ENCODE data around the gene CD9.

CD9 gene

DNA sequence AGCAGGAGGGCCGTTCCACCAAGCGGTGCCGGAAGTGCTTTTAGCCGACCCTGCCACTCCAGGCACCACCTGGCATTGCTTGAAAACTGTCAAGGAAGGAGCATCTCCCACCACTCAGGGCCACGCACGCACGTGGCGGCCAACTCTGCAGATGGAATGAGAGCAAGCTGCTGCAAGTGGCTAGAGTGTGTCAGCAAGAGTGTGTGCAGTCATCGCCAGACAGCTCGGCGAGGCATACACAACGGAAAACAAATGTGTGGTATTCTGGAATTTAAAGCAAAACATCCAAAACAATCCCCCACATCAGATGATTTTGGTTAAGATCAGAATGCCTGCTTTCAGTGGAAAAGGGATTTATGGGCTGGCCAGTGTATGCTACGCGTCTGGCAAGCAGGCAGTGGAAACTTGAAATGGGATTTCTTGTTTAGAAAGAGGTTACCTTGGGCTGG is 11.2 kb downstream of the CD9 start:
- H3K9ac ChIP-seq (ENCODE audit: insufficient read length): no peak overlapping the region
- H3K9me3 ChIP-seq (ENCODE audit: low read depth, low read length): no peaks in the 10 kb centered on the region
- H3K36me3 ChIP-seq (ENCODE audit: insufficient read depth, low read length): no peaks in the 10 kb centered on the region
- no peak overlapping the region for H3K4me3 ChIP-seq
- no peak overlapping the region for H3K27ac ChIP-seq
- TF ChIP-seq EZH2 (IDR thresholded peaks at IDR 0.05) (no peak), POLR2AphosphoS5 (IDR thresholded peaks at IDR 0.05; ENCODE audit: borderline replicate concordance, low read depth, low read length) (no peak), FOXP2 (optimal IDR thresholded peaks at IDR 0.05; ENCODE audit: control extremely low read depth, extremely low read length, insufficient read depth) (no peak)
- no peak for DNase-seq (ENCODE audit: low read depth, low spot score)

DNA sequence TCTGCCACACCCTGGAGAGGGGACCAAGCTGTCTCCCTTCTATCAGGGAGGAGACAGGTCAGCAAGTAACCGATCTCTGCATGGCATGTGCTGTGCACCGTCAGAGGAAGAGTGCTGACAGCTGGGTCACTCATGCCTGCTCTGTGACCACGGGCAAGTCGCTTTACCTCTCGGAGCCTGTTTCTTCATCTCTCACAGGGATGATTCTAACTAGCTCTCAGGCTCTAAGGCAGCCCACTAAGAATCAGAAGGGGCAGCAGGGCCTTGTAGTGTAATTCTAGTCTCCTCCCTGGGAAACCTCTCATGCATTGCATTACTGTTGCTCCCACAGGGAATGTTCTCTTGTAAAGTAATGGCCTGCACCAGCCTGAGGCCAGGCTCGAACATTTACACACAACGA is 11.9 kb downstream of the CD9 start:
- no peak overlapping the region for H3K27ac ChIP-seq
- H3K4me3 ChIP-seq: no peak overlapping the region
- H3K9ac ChIP-seq (ENCODE audit: insufficient read length): no peak overlapping the region
- TF ChIP-seq POLR2AphosphoS5 (IDR thresholded peaks at IDR 0.05; ENCODE audit: borderline replicate concordance, low read depth, low read length): no peak
- TF ChIP-seq EZH2 (IDR thresholded peaks at IDR 0.05): no peak
- H3K9me3 ChIP-seq (ENCODE audit: low read depth, low read length): no peaks in the 10 kb centered on the region
- no peaks in the 10 kb centered on the region for H3K36me3 ChIP-seq (ENCODE audit: insufficient read depth, low read length)
- DNase-seq (ENCODE audit: low read depth, low spot score): no peak

DNA sequence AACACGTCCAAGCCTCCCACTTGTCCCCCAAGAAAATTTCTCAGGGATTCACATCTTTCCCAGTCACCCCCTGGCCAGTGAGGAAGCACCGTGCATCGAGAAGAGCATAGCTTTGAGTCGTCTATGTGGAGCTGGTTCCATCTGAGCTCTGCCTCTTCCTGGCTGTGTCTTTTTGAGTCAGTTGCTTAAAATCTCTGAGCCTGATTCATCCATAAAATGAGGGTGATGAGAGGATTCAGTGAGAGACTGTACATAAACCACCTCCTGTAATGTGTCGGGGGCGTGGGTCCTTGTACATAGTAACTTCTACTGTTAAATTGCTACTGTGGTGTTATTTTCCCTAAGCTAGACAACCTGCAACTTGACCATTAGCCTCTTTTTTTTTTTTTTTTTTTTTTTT is 13.8 kb downstream of the CD9 start:
- Histone ChIP-seq H3K27ac (no peak overlapping the region), H3K4me3 (no peak overlapping the region), H3K9ac (ENCODE audit: insufficient read length) (no peak overlapping the region), H3K9me3 (ENCODE audit: low read depth, low read length) (no peaks in the 10 kb centered on the region), H3K36me3 (ENCODE audit: insufficient read depth, low read length) (no peaks in the 10 kb centered on the region)
- DNase-seq (ENCODE audit: low read depth, low spot score): no peak
- TF ChIP-seq FOXP2 (optimal IDR thresholded peaks at IDR 0.05; ENCODE audit: control extremely low read depth, extremely low read length, insufficient read depth): no peak
- TF ChIP-seq EZH2 (IDR thresholded peaks at IDR 0.05): no peak
- TF ChIP-seq POLR2AphosphoS5 (IDR thresholded peaks at IDR 0.05; ENCODE audit: borderline replicate concordance, low read depth, low read length): no peak

DNA sequence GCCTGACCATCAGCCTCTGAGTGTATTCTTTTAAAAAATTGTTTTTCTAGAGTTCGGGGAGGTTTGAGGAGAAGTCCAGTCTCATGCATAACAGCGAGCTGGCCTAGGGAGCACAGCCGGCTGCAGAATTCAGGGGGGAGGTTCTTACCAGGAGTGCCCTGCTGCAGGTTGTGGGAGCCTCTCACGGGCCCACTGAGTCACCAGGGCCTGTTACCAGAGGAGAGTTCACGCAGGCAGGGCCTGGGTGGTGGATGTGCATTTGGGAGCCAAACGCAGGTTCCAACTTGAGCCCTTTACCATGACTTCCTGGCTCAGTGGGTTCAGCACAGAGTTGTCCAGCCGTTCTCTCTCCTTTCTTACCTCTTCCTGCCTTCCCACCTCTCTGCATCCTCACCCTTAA is 14.4 kb downstream of the CD9 start:
- H3K9me3 ChIP-seq (ENCODE audit: low read depth, low read length): no peaks in the 10 kb centered on the region
- TF ChIP-seq EZH2 (IDR thresholded peaks at IDR 0.05) (no peak), POLR2AphosphoS5 (IDR thresholded peaks at IDR 0.05; ENCODE audit: borderline replicate concordance, low read depth, low read length) (no peak), FOXP2 (optimal IDR thresholded peaks at IDR 0.05; ENCODE audit: control extremely low read depth, extremely low read length, insufficient read depth) (no peak)
- no peak overlapping the region for H3K27ac ChIP-seq
- H3K9ac ChIP-seq (ENCODE audit: insufficient read length): no peak overlapping the region
- H3K36me3 ChIP-seq (ENCODE audit: insufficient read depth, low read length): no peaks in the 10 kb centered on the region
- no peak for DNase-seq (ENCODE audit: low read depth, low spot score)
- no peak overlapping the region for H3K4me3 ChIP-seq

DNA sequence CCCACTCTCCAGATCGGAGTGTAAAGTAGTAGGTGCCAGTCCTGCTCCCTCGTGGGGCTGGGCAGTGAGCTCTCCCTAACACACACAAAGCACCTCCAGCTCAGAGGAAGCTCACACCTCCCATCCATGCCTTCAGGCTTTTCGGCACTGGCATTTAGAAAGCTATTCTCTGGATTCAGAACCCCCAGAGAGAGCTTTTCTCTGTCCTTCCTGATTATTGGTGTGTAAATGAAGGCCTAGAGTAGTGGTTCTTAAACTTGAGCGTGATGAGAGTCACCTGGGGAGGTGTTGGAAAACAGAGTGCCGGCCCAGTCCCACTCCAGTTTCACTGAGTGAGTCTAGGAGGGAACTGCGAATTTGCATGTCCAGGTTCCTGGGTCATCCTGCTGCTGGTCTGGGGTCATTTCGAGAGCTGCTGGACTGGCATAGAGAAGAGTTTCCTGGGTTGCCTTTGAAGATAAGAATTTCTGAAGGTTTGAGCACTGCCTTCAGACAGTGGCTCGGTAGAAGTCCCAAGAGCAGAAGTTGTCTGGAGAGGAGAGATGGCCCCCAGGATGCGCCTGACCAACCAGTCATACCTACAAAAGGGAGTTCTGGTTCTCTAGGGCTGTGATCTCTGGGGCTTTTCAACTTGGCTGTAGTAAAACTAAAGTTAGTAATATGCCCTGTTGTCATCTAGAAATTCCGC is 15.1 kb downstream of the CD9 start:
- Histone ChIP-seq H3K9me3 (ENCODE audit: low read depth, low read length) (no peaks in the 10 kb centered on the region), H3K9ac (ENCODE audit: insufficient read length) (no peak overlapping the region), H3K36me3 (ENCODE audit: insufficient read depth, low read length) (no peaks in the 10 kb centered on the region), H3K4me3 (no peak overlapping the region), H3K27ac (no peak overlapping the region)
- no peak for TF ChIP-seq FOXP2 (optimal IDR thresholded peaks at IDR 0.05; ENCODE audit: control extremely low read depth, extremely low read length, insufficient read depth)
- TF ChIP-seq EZH2 (IDR thresholded peaks at IDR 0.05): no peak
- no peak for TF ChIP-seq POLR2AphosphoS5 (IDR thresholded peaks at IDR 0.05; ENCODE audit: borderline replicate concordance, low read depth, low read length)
- no peak for DNase-seq (ENCODE audit: low read depth, low spot score)

DNA sequence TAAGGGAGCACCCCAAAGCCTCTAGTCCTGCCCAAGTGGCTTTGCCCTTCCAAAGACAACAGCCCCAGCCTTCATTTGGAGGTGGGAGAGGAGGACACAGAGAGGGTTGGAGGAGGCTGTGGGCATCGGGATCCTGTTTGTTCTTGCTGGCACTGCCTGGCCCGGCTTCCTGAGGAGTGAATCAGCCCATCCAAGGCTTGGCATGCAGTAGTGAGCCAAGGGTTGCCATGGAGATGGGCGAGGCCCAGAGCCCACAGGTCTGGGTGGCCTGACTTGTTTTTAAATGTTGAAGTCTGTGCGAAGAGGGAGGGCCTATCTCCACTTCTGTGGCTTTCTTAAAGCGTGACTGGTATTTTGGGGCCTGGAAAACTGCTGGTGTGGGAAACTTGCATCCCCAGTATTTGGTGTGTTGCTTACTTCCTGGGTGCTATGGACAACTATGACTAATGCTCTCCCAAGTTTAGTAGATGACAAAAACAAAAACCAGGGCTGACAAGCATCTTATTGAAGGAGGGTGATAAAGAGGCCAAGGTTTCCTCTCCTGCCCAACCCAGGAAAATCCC is 15.8 kb downstream of the CD9 start:
- Histone ChIP-seq H3K27ac (no peak overlapping the region), H3K9ac (ENCODE audit: insufficient read length) (no peak overlapping the region)

DNA sequence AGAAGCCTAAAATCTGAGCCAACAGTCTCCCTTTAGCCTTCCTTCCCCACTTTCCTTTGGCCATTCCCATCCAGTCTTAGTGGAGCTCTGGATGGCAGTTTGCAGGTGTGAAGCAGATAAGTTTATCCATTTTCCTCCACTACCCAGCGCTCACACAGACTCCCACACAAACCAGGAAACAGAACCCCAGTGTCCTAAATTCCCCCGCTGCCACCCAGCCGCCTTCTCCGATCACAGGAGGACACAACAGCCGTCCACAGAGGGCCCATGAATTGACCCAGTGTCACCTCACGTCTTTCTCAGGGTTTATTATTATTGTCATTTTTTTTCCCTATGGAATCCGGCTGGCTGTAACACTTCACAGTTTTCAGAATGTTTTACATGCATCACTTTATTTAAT is 16.4 kb downstream of the CD9 start:
- H3K27ac ChIP-seq: no peak overlapping the region
- no peak overlapping the region for H3K9ac ChIP-seq (ENCODE audit: insufficient read length)
- H3K4me3 ChIP-seq: no peak overlapping the region
- no peaks in the 10 kb centered on the region for H3K36me3 ChIP-seq (ENCODE audit: insufficient read depth, low read length)
- no peaks in the 10 kb centered on the region for H3K9me3 ChIP-seq (ENCODE audit: low read depth, low read length)
- no peak for TF ChIP-seq POLR2AphosphoS5 (IDR thresholded peaks at IDR 0.05; ENCODE audit: borderline replicate concordance, low read depth, low read length)
- no peak for TF ChIP-seq EZH2 (IDR thresholded peaks at IDR 0.05)
- no peak for TF ChIP-seq FOXP2 (optimal IDR thresholded peaks at IDR 0.05; ENCODE audit: control extremely low read depth, extremely low read length, insufficient read depth)
- no peak for DNase-seq (ENCODE audit: low read depth, low spot score)

More for the DNA sequence above, 15.8 kb downstream of the CD9 start:
- no peak for DNase-seq (ENCODE audit: low read depth, low spot score)
- Histone ChIP-seq H3K4me3 (no peak overlapping the region), H3K36me3 (ENCODE audit: insufficient read depth, low read length) (no peaks in the 10 kb centered on the region), H3K9me3 (ENCODE audit: low read depth, low read length) (no peaks in the 10 kb centered on the region)
- TF ChIP-seq POLR2AphosphoS5 (IDR thresholded peaks at IDR 0.05; ENCODE audit: borderline replicate concordance, low read depth, low read length) (no peak), FOXP2 (optimal IDR thresholded peaks at IDR 0.05; ENCODE audit: control extremely low read depth, extremely low read length, insufficient read depth) (no peak), EZH2 (IDR thresholded peaks at IDR 0.05) (no peak)

DNA sequence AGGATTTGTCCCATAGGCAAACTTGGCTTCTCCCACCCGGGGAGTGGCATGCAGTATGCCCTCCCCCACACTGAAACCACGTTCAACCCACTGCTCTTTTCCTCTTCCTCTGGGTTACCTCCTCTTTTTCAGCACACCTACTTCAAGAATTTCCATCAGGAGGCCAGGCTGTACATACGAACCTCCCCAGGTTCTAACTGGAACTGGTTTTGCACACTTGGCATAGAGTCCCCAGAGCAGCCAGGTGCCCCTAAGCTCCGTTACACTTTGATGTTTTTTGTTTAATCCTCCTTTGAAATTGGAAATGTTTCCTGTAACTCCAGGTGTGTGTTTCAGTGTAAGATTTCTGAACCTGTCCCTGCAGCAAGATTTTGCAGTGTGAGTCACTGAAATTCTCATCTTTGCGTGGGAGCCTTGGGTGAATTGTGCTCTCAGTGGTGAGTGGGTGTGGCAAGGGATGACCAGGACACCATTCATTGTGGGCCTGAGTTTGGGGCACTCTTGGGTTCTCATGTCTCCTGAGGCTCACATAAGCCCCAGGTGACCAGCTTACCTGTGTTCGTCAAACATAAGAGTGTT is 18.2 kb downstream of the CD9 start:
- DNase-seq (ENCODE audit: low read depth, low spot score): no peak
- H3K9ac ChIP-seq (ENCODE audit: insufficient read length): no peak overlapping the region
- H3K9me3 ChIP-seq (ENCODE audit: low read depth, low read length): no peaks in the 10 kb centered on the region
- H3K36me3 ChIP-seq (ENCODE audit: insufficient read depth, low read length): no peaks in the 10 kb centered on the region
- TF ChIP-seq POLR2AphosphoS5 (IDR thresholded peaks at IDR 0.05; ENCODE audit: borderline replicate concordance, low read depth, low read length) (no peak), EZH2 (IDR thresholded peaks at IDR 0.05) (no peak), FOXP2 (optimal IDR thresholded peaks at IDR 0.05; ENCODE audit: control extremely low read depth, extremely low read length, insufficient read depth) (no peak)
- no peak overlapping the region for H3K27ac ChIP-seq
- H3K4me3 ChIP-seq: no peak overlapping the region

Data from SK-N-MC (cell line).